Subcutaneous adipose tissue (tissue), 4 donors: Measurements from ENCODE around the gene CHSY3. TPM values are rescaled to one million over a fixed set of nuclear protein-coding genes. Genes with fewer than 3 reads are reported as not detected.

Source experiments
- CTCF ChIP-seq: fragments of 450-650 bp; IDR thresholded peaks from one replicate; pipeline ENCODE4 v1.5.1; 2016; ENCODE audit warnings: low read depth, mild to moderate bottlenecking, control low read depth, antibody characterized with exemption, moderate library complexity
- total RNA-seq, 4 donors: library from RNA; depleted of rRNA; stranded (reverse); fragments of >200 nt; gene quantifications; one replicate each; pipeline ENCODE4 v1.1.0, GENCODE V29; 2016

The CHSY3 gene
- total RNA-seq, 4 donors from 2014 or later, result 3.7 to 6.8 (median 5.9) TPM

GRCh38 chr5:130018641-130019040, 114.4 kb downstream of the CHSY3 start:
- no peak for TF ChIP-seq CTCF

GRCh38 chr5:130021000-130021399, 116.7 kb downstream of the CHSY3 start:
- TF ChIP-seq CTCF, result no peak

- TF ChIP-seq CTCF, result no peak
These were observed 117.6 kb downstream of the CHSY3 start for GRCh38 chr5:130021876-130022275.

- no peak for TF ChIP-seq CTCF
These were observed 119.3 kb downstream of the CHSY3 start for GRCh38 chr5:130023604-130024003.

- TF ChIP-seq CTCF, result no peak
These were observed 119.7 kb downstream of the CHSY3 start for GRCh38 chr5:130024006-130024405.

GRCh38 chr5:130025511-130025910, 121.2 kb downstream of the CHSY3 start:
- no peak for TF ChIP-seq CTCF

- no peak for TF ChIP-seq CTCF
These were observed 128.5 kb downstream of the CHSY3 start for GRCh38 chr5:130032807-130033206.
